ENCODE data around the gene MUC2.

GRCh38 chr11:1078191-1078601 lies 3.5 kb downstream of the MUC2 start:
- TF ChIP-seq ZNF644 (tag; IDR thresholded peaks at IDR 0.05; ENCODE audit: low read depth) (no peak), MLLT1 (IDR thresholded peaks at IDR 0.05) (no peak)
